PC-9 (cell line): ENCODE measurements around the gene DNAH7. TPM values are rescaled to one million over a fixed set of nuclear protein-coding genes. Genes with fewer than 3 reads are reported as not detected.

Experiments used
- BruUV-seq: library from RNA; stranded (reverse); fragments of 400-500 nt; replicated peaks from 2 replicates; lab custom pipeline; 2021; lab: Mats Ljungman, UMichigan
- CTCF ChIA-PET: fragments of 300-600 bp; sonication (Branson Sonifier 250); formaldehyde crosslinking; loops from one replicate; lab custom pipeline; 2022; ENCODE audit warnings: antibody characterized with exemption; lab: Charles Lee
- POLR2A ChIA-PET: fragments of 300-600 bp; sonication (Branson Sonifier 250); formaldehyde crosslinking; loops from one replicate; lab custom pipeline; 2022; ENCODE audit warnings: antibody characterized with exemption; ENCODE audit not compliant: unreplicated experiment; lab: Charles Lee
- DNase-seq, 2 experiments: peaks; one replicate each; pipeline versions ENCODE4 v3.0.0 to v3.0.0-alpha.2; 2015 to 2022; ENCODE audit warnings: mixed read lengths in 1 of 2
- H2AFZ ChIP-seq: fragments of 200-600 bp; sonication (generic); 2 replicates; pipeline ENCODE4 v1.8.1; 2017; ENCODE audit warnings: antibody characterized with exemption
- H3F3A ChIP-seq: fragments of 200-600 bp; sonication (generic); 2 replicates; pipeline ENCODE4 v1.8.1; 2017; ENCODE audit warnings: antibody characterized with exemption, mild to moderate bottlenecking, low read depth; ENCODE audit not compliant: insufficient read depth
- H3K27ac ChIP-seq: fragments of 200-600 bp; sonication (generic); 2 replicates; pipeline ENCODE4 v1.6.1; 2016; ENCODE audit warnings: mixed run types
- H3K27me3 ChIP-seq: fragments of 200-600 bp; sonication (generic); 2 replicates; pipeline ENCODE4 v1.6.1; 2016; ENCODE audit warnings: low read depth, mixed run types; ENCODE audit not compliant: insufficient read depth
- H3K36me3 ChIP-seq: fragments of 200-600 bp; sonication (generic); 2 replicates; pipeline ENCODE4 v1.6.1; 2016; ENCODE audit warnings: low read depth, mixed run types
- H3K4me1 ChIP-seq: fragments of 200-600 bp; sonication (generic); replicated peaks from 2 replicates; pipeline ENCODE4 v1.6.1; 2016; ENCODE audit warnings: mixed run types; ENCODE audit not compliant: insufficient read depth
- H3K4me2 ChIP-seq: fragments of 200-600 bp; sonication (generic); 2 replicates; pipeline ENCODE4 v1.6.1; 2017; ENCODE audit warnings: mixed run types
- H3K4me3 ChIP-seq: fragments of 200-600 bp; sonication (generic); 2 replicates; pipeline ENCODE4 v1.6.1; 2016; ENCODE audit warnings: mixed run types
- H3K79me2 ChIP-seq: fragments of 200-600 bp; sonication (generic); 2 replicates; pipeline ENCODE4 v1.6.1; 2017; ENCODE audit warnings: low read depth, mixed run types
- H3K9me2 ChIP-seq: fragments of 200-600 bp; sonication (generic); 2 replicates; pipeline ENCODE4 v1.8.1; 2017; ENCODE audit warnings: mild to moderate bottlenecking; ENCODE audit not compliant: insufficient read depth
- H3K9me3 ChIP-seq: fragments of 200-600 bp; sonication (generic); 2 replicates; pipeline ENCODE4 v1.8.1; 2016; ENCODE audit warnings: low read depth; ENCODE audit not compliant: insufficient read depth
- H4K20me1 ChIP-seq: fragments of 200-600 bp; sonication (generic); 2 replicates; pipeline ENCODE4 v1.8.1; 2017; ENCODE audit not compliant: insufficient read depth
- CTCF ChIP-seq: fragments of 200-600 bp; sonication (generic); conservative IDR thresholded peaks from 2 replicates; pipeline ENCODE4 v1.6.1; 2017; ENCODE audit warnings: mixed run types, antibody characterized with exemption, mild to moderate bottlenecking, moderate library complexity
- EZH2 ChIP-seq: fragments of 200-600 bp; sonication (generic); IDR thresholded peaks from 2 replicates; pipeline ENCODE4 v1.8.0; 2017; ENCODE audit warnings: antibody characterized with exemption, low read depth
- intact Hi-C: fragments of 100-400 bp; cut with micrococcal nuclease; formaldehyde crosslinking; loops from one replicate; pipeline ENCODE4 v1.10.0; 2022; ENCODE audit not compliant: unreplicated experiment
- total RNA-seq: library from RNA; stranded (reverse); gene quantifications from 2 replicates; pipeline ENCODE4 v1.2.3, GENCODE V29; 2021

Gene DNAH7
- total RNA-seq, 1 experiment from 2014 or later, result 3.8 TPM

GRCh38 chr2:195810340-195811098 is 258.1 kb downstream of the DNAH7 start:
- CTCF ChIA-PET, result no interaction called here
- intact Hi-C loops, result no loop called here
- POLR2A ChIA-PET, result no interaction called here
- Histone ChIP-seq H3K27ac (no peak overlapping the region), H2AFZ (no peak overlapping the region), H3F3A (no peaks in the 10 kb centered on the region), H3K4me1 (no peaks in the 10 kb centered on the region), H3K36me3 (no peaks in the 10 kb centered on the region), H3K79me2 (no peaks in the 10 kb centered on the region), H3K4me2 (no peak overlapping the region), H3K4me3 (no peak overlapping the region), H4K20me1 (no peaks in the 10 kb centered on the region), H3K9me2 (no peaks in the 10 kb centered on the region), H3K9me3 (no peaks in the 10 kb centered on the region), H3K27me3 (no peaks in the 10 kb centered on the region)
- TF ChIP-seq CTCF, result no peak
- no peak for TF ChIP-seq EZH2
- no TSS peak for BruUV-seq
- no peak for DNase-seq

- POLR2A ChIA-PET, result no interaction called here
- Histone ChIP-seq H3K4me3 (no peak overlapping the region), H3K27ac (no peak overlapping the region), H3K27me3 (no peaks in the 10 kb centered on the region), H3K4me1 (no peaks in the 10 kb centered on the region), H3F3A (no peaks in the 10 kb centered on the region), H3K36me3 (no peaks in the 10 kb centered on the region), H4K20me1 (no peaks in the 10 kb centered on the region), H3K79me2 (no peaks in the 10 kb centered on the region), H3K9me3 (no peaks in the 10 kb centered on the region), H3K9me2 (no peaks in the 10 kb centered on the region), H2AFZ (no peak overlapping the region), H3K4me2 (no peak overlapping the region)
- intact Hi-C loops, result no loop called here
- no TSS peak for BruUV-seq
- DNase-seq, result no peak
- CTCF ChIA-PET, result no interaction called here
- TF ChIP-seq CTCF (no peak), EZH2 (no peak)
Measured at GRCh38 chr2:195808189-195808588, 260.4 kb downstream of the DNAH7 start.

- Histone ChIP-seq H3K27me3 (no peaks in the 10 kb centered on the region), H3K4me3 (no peak overlapping the region), H3F3A (no peaks in the 10 kb centered on the region), H4K20me1 (no peaks in the 10 kb centered on the region), H3K27ac (no peak overlapping the region), H3K79me2 (no peaks in the 10 kb centered on the region), H3K9me3 (no peaks in the 10 kb centered on the region), H3K4me2 (no peak overlapping the region), H3K4me1 (no peaks in the 10 kb centered on the region), H3K36me3 (no peaks in the 10 kb centered on the region), H3K9me2 (no peaks in the 10 kb centered on the region), H2AFZ (no peak overlapping the region)
- intact Hi-C loops, result no loop called here
- BruUV-seq, result no TSS peak
- no peak for DNase-seq
- no peak for TF ChIP-seq EZH2
- no peak for TF ChIP-seq CTCF
- CTCF ChIA-PET, result no interaction called here
- POLR2A ChIA-PET, result no interaction called here
Measured at GRCh38 chr2:195805283-195805976, 263.2 kb downstream of the DNAH7 start.
